Stimulated activated CD4-positive, alpha-beta T cell treated with anti-CD3 and anti-CD28 coated beads, Interleukin-2, amount 100 ng/mL, for 4 hours (primary cell): ENCODE results near the gene TOX3.

Experiments used
- DNase-seq: peaks from one replicate; pipeline ENCODE4 v3.0.0-alpha.2; 2020; ENCODE audit warnings: low read depth

The TOX3 gene

DNA sequence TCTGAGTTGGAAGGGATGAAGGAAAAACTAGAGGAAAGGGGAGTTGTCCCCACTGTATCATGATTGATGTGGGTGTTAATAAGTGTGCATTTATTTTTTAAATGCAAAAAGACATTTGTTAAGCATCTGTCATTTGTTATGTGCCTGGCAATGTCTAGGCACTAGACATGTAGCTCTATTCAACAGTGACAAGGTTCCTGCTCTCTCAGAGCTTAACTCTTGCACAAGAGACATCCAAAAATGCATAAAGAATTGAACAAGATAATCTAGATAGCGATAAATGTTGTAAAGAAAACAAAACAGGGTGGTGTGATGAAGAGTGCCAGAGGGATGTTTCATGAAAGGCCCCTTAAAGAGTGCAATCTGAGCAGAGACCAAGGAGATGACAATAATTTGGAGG, 148.9 kb downstream of the TOX3 start:
- DNase-seq, result no peak

DNA sequence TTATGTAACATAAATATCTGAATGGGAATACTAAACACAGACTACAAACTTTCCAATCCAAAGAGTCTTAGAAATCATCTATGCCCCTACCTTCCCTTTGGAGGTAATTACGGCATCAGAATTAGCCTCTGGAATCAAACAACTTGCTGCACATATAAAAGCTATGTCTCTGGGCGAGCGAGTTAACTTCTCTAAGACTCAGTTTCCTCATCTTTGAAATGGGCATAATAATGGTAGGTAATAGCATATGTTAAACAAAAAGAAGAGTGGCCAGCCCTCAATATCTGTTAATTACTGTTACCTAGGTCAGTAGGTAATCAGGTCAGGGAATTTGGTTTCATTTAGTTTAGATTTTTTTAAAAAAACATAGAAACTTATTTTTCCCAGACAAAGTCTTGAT, 153.5 kb downstream of the TOX3 start:
- DNase-seq, result no peak

DNA sequence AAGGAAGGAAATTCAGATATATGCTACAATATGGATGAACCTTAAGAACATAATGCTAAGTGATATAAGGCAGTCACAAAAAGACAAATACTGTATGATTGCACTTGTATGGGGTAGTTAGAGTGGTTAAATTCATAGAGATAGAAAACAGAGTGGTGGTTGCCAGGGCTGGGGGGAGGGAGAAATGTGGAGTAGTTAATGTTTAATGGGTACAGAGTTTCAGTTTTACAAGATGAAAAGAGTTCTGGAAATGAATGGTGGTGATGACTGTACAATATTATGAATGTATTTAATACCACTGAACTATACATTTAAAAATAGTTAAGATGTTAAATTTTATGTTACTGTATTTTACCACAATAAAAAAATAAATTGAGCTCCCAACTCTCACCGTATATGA, 157.9 kb downstream of the TOX3 start:
- DNase-seq, result no peak
